HCT116 (cell line): Measurements from ENCODE around the gene CREB3L4. TPM values are rescaled to one million over a fixed set of nuclear protein-coding genes. Genes with fewer than 3 reads are reported as not detected.

Source experiments
- ATAC-seq: fragments of 200-7000 bp; cut with Tn5 transposase; 2 replicates; pipeline ENCODE4 v1.9.1; 2020; ENCODE audit warnings: mild to moderate bottlenecking, moderate library complexity
- BruUV-seq: library from RNA; stranded (reverse); fragments of 400-500 nt; replicated peaks from 2 replicates; lab custom pipeline; 2021; lab: Mats Ljungman, UMichigan
- CTCF ChIA-PET: fragments of 300-600 bp; sonication (Branson Sonifier 250); formaldehyde crosslinking; loops from one replicate; lab custom pipeline; 2021; ENCODE audit warnings: antibody characterized with exemption; lab: Charles Lee
- POLR2A ChIA-PET: fragments of 300-600, 350-600 bp; sonication (Branson Sonifier 250); formaldehyde crosslinking; loops from one replicate; lab custom pipeline; 2021; ENCODE audit warnings: antibody characterized with exemption; lab: Charles Lee
- RAD21 ChIA-PET, 2 experiments: fragments of 300-600 bp; sonication (Branson Sonifier 250); formaldehyde crosslinking; loops; one replicate each; lab custom pipeline; 2023; ENCODE audit warnings: low total read pairs in 2 of 2; ENCODE audit not compliant: uncharacterized antibody in 2 of 2, unreplicated experiment in 2 of 2, low non-redundant PET in 1 of 2; lab: Charles Lee
- DNase-seq: peaks from one replicate; pipeline ENCODE4 v3.0.0-alpha.2; 2010; ENCODE audit warnings: low read depth, low spot score
- H2AFZ ChIP-seq: fragments of 200-600 bp; shearing (Covaris generic), sonication (generic); 2 replicates; pipeline ENCODE4 v1.6.1; 2017; ENCODE audit warnings: low read depth, mixed run types, mixed read lengths, antibody characterized with exemption, low read length; ENCODE audit not compliant: poor library complexity, severe bottlenecking
- H3K27ac ChIP-seq: 2 replicates; pipeline ENCODE4 v1.5.1; 2012; ENCODE audit warnings: low read depth, low read length
- H3K27me3 ChIP-seq: fragments of 200-600 bp; sonication (generic); 2 replicates; pipeline ENCODE4 v1.6.1; 2016; ENCODE audit warnings: mixed run types, low read length, mixed read lengths; ENCODE audit not compliant: insufficient read depth
- H3K36me3 ChIP-seq, 2 experiments: fragments of 200-500 bp in 1 of 2; fragments of 200-600 bp in 1 of 2; sonication (Bioruptor generic) in 1 of 2; sonication (generic) in 1 of 2; 2 replicates each; pipeline versions ENCODE4 v1.5.1 to v1.6.1; 2014 to 2016; ENCODE audit warnings: low read length in 2 of 2, inconsistent platforms in 1 of 2, mixed read lengths in 1 of 2, mixed run types in 1 of 2; ENCODE audit not compliant: insufficient read depth in 2 of 2, control insufficient read depth in 1 of 2
- H3K4me1 ChIP-seq, 2 experiments: fragments of 200-600 bp in 1 of 2; sonication (generic) in 1 of 2; 2 replicates each; pipeline versions ENCODE4 v1.5.1 to v1.6.1; 2012 to 2017; ENCODE audit warnings: low read length in 2 of 2, inconsistent platforms in 1 of 2, mild to moderate bottlenecking in 1 of 2, mixed read lengths in 1 of 2, mixed run types in 1 of 2, moderate library complexity in 1 of 2; ENCODE audit not compliant: insufficient read depth in 2 of 2, control insufficient read depth in 1 of 2
- H3K4me2 ChIP-seq: fragments of 200-600 bp; sonication (generic); 2 replicates; pipeline ENCODE4 v1.6.1; 2017; ENCODE audit warnings: mixed run types, low read length, mixed read lengths
- H3K4me3 ChIP-seq, 2 experiments: fragments of 200-600 bp in 1 of 2; sonication (generic) in 1 of 2; replicated peaks in 1 of 2; 2 replicates each; pipeline ENCODE4 v1.5.1; 2011 to 2016; ENCODE audit warnings: low read length in 2 of 2, control low read depth in 1 of 2, low read depth in 1 of 2, mild to moderate bottlenecking in 1 of 2, mixed read lengths in 1 of 2, mixed run types in 1 of 2
- H3K79me2 ChIP-seq: fragments of 200-600 bp; sonication (generic); 2 replicates; pipeline ENCODE4 v1.6.1; 2017; ENCODE audit warnings: mild to moderate bottlenecking, mixed run types, low read length, moderate library complexity, mixed read lengths; ENCODE audit not compliant: insufficient read depth
- H3K9ac ChIP-seq: fragments of 200-600 bp; sonication (generic); 2 replicates; pipeline ENCODE4 v1.6.1; 2016; ENCODE audit warnings: low read length, mixed read lengths
- H3K9me2 ChIP-seq: fragments of 200-600 bp; sonication (generic), shearing (Covaris generic); 2 replicates; pipeline ENCODE4 v1.6.1; 2017; ENCODE audit warnings: mixed run types, mild to moderate bottlenecking, moderate library complexity; ENCODE audit not compliant: insufficient read depth
- H3K9me3 ChIP-seq, 2 experiments: fragments of 200-500 bp in 1 of 2; fragments of 200-600 bp in 1 of 2; sonication (Bioruptor generic) in 1 of 2; sonication (generic) in 1 of 2; 2 replicates each; pipeline ENCODE4 v1.6.1; 2014 to 2017; ENCODE audit warnings: low read length in 2 of 2, mixed read lengths in 2 of 2, inconsistent platforms in 1 of 2, low read depth in 1 of 2, mild to moderate bottlenecking in 1 of 2, mixed run types in 1 of 2, moderate library complexity in 1 of 2; ENCODE audit not compliant: control insufficient read depth in 1 of 2, insufficient read depth in 1 of 2
- H4K20me1 ChIP-seq: fragments of 200-600 bp; sonication (generic), shearing (Covaris generic); 2 replicates; pipeline ENCODE4 v1.6.1; 2017; ENCODE audit warnings: mixed run types, mild to moderate bottlenecking, moderate library complexity; ENCODE audit not compliant: insufficient read depth
- CEBPB ChIP-seq: IDR thresholded peaks from 2 replicates; pipeline ENCODE4 v1.6.1; 2012; ENCODE audit warnings: low read depth
- EGR1 ChIP-seq: IDR thresholded peaks from 2 replicates; pipeline ENCODE4 v1.6.1; 2012; ENCODE audit warnings: low read depth
- ELF1 ChIP-seq: IDR thresholded peaks from 2 replicates; pipeline ENCODE4 v1.6.1; 2012; ENCODE audit warnings: low read depth, borderline replicate concordance
- EZH2 ChIP-seq: fragments of 200-600 bp; sonication (generic); IDR thresholded peaks from 2 replicates; pipeline ENCODE4 v1.6.1; 2017; ENCODE audit warnings: antibody characterized with exemption, mixed run types
- EZH2phosphoT487 ChIP-seq: fragments of 200-600 bp; IDR thresholded peaks from 2 replicates; pipeline ENCODE4 v1.6.1; 2018; ENCODE audit warnings: antibody characterized with exemption, borderline replicate concordance
- JUND ChIP-seq: IDR thresholded peaks from 2 replicates; pipeline ENCODE4 v1.6.1; 2012
- POLR2A ChIP-seq: IDR thresholded peaks from 2 replicates; pipeline ENCODE4 v1.7.0; 2011; ENCODE audit warnings: borderline replicate concordance; ENCODE audit not compliant: insufficient read depth, insufficient read length; ENCODE audit errors: extremely low read depth
- POLR2AphosphoS5 ChIP-seq: IDR thresholded peaks from 2 replicates; pipeline ENCODE4 v1.6.1; 2011; ENCODE audit warnings: mild to moderate bottlenecking, low read depth, low read length, moderate library complexity
- RAD21 ChIP-seq: IDR thresholded peaks from 2 replicates; pipeline ENCODE4 v1.6.1; 2012; ENCODE audit warnings: low read depth, mild to moderate bottlenecking
- SIN3A ChIP-seq: IDR thresholded peaks from 2 replicates; pipeline ENCODE4 v1.6.1; 2012; ENCODE audit warnings: low read depth
- SP1 ChIP-seq: IDR thresholded peaks from 2 replicates; pipeline ENCODE4 v1.6.1; 2012; ENCODE audit warnings: low read depth
- SRF ChIP-seq: IDR thresholded peaks from 2 replicates; pipeline ENCODE4 v1.6.1; 2012; ENCODE audit warnings: low read depth
- TCF7L2 ChIP-seq: IDR thresholded peaks from 2 replicates; pipeline ENCODE4 v1.7.0; 2011; ENCODE audit warnings: borderline replicate concordance, inconsistent platforms; ENCODE audit not compliant: insufficient read depth, insufficient read length; ENCODE audit errors: extremely low read depth
- YY1 ChIP-seq: IDR thresholded peaks from 2 replicates; pipeline ENCODE4 v1.6.1; 2011; ENCODE audit warnings: low read length, low read depth, moderate library complexity, mild to moderate bottlenecking; ENCODE audit not compliant: insufficient replicate concordance; ENCODE audit errors: extremely low read depth
- ZFX ChIP-seq: fragments of 450-650 bp; IDR thresholded peaks from 2 replicates; pipeline ENCODE4 v1.6.1; 2017
- intact Hi-C: fragments of 100-400 bp; cut with micrococcal nuclease; formaldehyde crosslinking; loops from 2 replicates; pipeline ENCODE4 v1.10.0; 2022
- total RNA-seq: library from RNA; stranded (reverse); gene quantifications from one replicate; pipeline ENCODE4 v1.2.1, GENCODE V29; 2021; ENCODE audit not compliant: unreplicated experiment
- TF ChIP-seq, protein P1 (sequence below): IDR thresholded peaks from 2 replicates; pipeline ENCODE4 v1.6.1; 2012; ENCODE audit warnings: low read depth
- TF ChIP-seq, protein P2 (sequence below): IDR thresholded peaks from 2 replicates; pipeline ENCODE4 v1.6.1; 2012
- TF ChIP-seq, protein P3 (sequence below): IDR thresholded peaks from 2 replicates; pipeline ENCODE4 v1.6.1; 2012

The CREB3L4 gene
- total RNA-seq, 1 experiment from 2014 or later, result 15.3 TPM

DNA sequence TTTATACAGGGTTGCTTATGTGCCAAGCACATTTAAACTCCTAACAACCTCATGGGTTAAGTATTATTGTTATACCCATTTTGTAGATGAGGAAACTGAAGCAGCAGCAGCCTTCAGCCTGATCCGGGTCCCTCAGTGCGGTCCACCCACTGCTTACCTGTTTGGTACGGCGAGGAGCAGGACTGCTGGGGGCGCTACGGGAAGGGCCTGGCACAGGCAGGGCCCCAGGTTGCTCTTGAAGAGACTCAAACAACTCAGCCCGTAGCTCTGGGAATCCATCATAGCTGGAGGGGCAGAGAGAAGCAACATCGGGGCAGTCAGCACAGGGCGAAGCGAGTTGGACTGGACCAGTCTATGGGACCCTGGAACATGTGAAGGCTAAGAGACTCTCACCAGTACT, 30.4 kb upstream of the CREB3L4 start:
- ChIA-PET CTCF (no interaction called here), POLR2A (no interaction called here), RAD21 (no interaction called here)
- no TSS peak for BruUV-seq
- TF ChIP-seq, protein P1, sequence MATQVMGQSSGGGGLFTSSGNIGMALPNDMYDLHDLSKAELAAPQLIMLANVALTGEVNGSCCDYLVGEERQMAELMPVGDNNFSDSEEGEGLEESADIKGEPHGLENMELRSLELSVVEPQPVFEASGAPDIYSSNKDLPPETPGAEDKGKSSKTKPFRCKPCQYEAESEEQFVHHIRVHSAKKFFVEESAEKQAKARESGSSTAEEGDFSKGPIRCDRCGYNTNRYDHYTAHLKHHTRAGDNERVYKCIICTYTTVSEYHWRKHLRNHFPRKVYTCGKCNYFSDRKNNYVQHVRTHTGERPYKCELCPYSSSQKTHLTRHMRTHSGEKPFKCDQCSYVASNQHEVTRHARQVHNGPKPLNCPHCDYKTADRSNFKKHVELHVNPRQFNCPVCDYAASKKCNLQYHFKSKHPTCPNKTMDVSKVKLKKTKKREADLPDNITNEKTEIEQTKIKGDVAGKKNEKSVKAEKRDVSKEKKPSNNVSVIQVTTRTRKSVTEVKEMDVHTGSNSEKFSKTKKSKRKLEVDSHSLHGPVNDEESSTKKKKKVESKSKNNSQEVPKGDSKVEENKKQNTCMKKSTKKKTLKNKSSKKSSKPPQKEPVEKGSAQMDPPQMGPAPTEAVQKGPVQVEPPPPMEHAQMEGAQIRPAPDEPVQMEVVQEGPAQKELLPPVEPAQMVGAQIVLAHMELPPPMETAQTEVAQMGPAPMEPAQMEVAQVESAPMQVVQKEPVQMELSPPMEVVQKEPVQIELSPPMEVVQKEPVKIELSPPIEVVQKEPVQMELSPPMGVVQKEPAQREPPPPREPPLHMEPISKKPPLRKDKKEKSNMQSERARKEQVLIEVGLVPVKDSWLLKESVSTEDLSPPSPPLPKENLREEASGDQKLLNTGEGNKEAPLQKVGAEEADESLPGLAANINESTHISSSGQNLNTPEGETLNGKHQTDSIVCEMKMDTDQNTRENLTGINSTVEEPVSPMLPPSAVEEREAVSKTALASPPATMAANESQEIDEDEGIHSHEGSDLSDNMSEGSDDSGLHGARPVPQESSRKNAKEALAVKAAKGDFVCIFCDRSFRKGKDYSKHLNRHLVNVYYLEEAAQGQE, result no peak
- H4K20me1 ChIP-seq, result no peaks in the 10 kb centered on the region
- intact Hi-C loops, result no loop called here
- H3K9me3 ChIP-seq, result no peaks in the 10 kb centered on the region
- no peak overlapping the region for H3K9ac ChIP-seq
- H3K27me3 ChIP-seq, result no peaks in the 10 kb centered on the region
- DNase-seq (no peak), ATAC-seq (no peak)
- H3K4me3 ChIP-seq, result no peak overlapping the region
- H3K4me2 ChIP-seq, result no peak overlapping the region
- no peaks in the 10 kb centered on the region for H3K9me2 ChIP-seq
- H3K79me2 ChIP-seq, result no peaks in the 10 kb centered on the region
- H3K4me1 ChIP-seq, result no peaks in the 10 kb centered on the region
- H3K27ac ChIP-seq, result no peak overlapping the region
- H2AFZ ChIP-seq, result no peak overlapping the region
- peaks cover 14 to 28% of the 10 kb centered on the region in 2 experiments; a peak in 3 of 4 replicates for H3K36me3 ChIP-seq

DNA sequence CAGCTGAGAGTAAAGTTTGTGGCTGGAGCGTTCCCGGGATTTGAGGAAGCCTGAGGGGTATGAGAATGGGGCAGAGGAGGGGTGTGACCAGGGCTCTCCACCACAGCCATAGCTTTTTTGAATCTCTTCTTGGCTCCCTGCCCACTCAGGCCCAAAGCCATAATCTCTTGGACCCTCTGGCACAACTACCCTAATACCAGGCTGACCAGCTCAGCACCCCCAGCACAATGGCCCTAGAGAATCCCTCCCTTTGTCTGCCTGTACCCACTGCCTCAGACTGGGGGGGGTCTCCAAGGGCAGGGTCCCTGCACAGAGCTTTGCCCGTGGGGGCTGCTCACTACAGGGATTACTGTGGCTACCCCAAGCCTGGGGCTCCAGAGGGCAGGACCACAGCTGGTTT, 28.7 kb upstream of the CREB3L4 start:
- no peak for TF ChIP-seq EGR1
- TF ChIP-seq SIN3A, result no peak
- no peak for TF ChIP-seq EZH2phosphoT487
- no peak for TF ChIP-seq SRF
- TF ChIP-seq ELF1, result no peak
- no peak for TF ChIP-seq TCF7L2
- no peak for TF ChIP-seq CEBPB
- TF ChIP-seq POLR2A, result no peak
- no peak for TF ChIP-seq RAD21
- no peak for TF ChIP-seq ZFX
- TF ChIP-seq YY1, result no peak
- TF ChIP-seq JUND, result no peak
- no peak for TF ChIP-seq SP1
- TF ChIP-seq EZH2, result no peak
- TF ChIP-seq POLR2AphosphoS5, result no peak
- TF ChIP-seq, protein P2, sequence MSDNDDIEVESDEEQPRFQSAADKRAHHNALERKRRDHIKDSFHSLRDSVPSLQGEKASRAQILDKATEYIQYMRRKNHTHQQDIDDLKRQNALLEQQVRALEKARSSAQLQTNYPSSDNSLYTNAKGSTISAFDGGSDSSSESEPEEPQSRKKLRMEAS, result no peak
- TF ChIP-seq, protein P3, sequence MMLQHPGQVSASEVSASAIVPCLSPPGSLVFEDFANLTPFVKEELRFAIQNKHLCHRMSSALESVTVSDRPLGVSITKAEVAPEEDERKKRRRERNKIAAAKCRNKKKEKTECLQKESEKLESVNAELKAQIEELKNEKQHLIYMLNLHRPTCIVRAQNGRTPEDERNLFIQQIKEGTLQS, result no peak
- ATAC-seq, result no peak
- CTCF ChIA-PET, result no interaction called here

More for the DNA sequence above, 28.7 kb upstream of the CREB3L4 start:
- RAD21 ChIA-PET, result no interaction called here
- no peak for DNase-seq
- Histone ChIP-seq H2AFZ (no peak overlapping the region), H3K9ac (no peak overlapping the region), H4K20me1 (no peaks in the 10 kb centered on the region), H3K4me2 (no peak overlapping the region), H3K4me3 (no peak overlapping the region), H3K79me2 (peaks cover 3% of the 10 kb centered on the region; the same call in 1 of the 2 replicates), H3K36me3 (peaks cover 11 to 24% of the 10 kb centered on the region in 2 experiments; a peak in 3 of 4 replicates), H3K4me1 (no peaks in the 10 kb centered on the region), H3K9me2 (no peaks in the 10 kb centered on the region), H3K9me3 (no peaks in the 10 kb centered on the region), H3K27ac (no peak overlapping the region), H3K27me3 (no peaks in the 10 kb centered on the region)
- intact Hi-C loops, result no loop called here
- BruUV-seq, result no TSS peak
- POLR2A ChIA-PET, result no interaction called here
